GM21423 (cell line): ENCODE measurements around the gene TRIO.
A peak's percentile ranks its signal among the peaks of the same experiment; 100 is the strongest.

Experiments used
- ATAC-seq: cut with Tn5 transposase; IDR thresholded peaks from one replicate; pipeline ENCODE4 v1.9.1; 2021; ENCODE audit warnings: mild to moderate bottlenecking, moderate library complexity; ENCODE audit not compliant: unreplicated experiment

Gene TRIO

GRCh38 chr5:14204785-14205321, 61.7 kb downstream of the TRIO start:
- peak; percentile 19 for ATAC-seq

GRCh38 chr5:14206028-14206725, 63.0 kb downstream of the TRIO start:
- no peak for ATAC-seq

- peak; percentile 30 for ATAC-seq
These were observed 64.3 kb downstream of the TRIO start for GRCh38 chr5:14207428-14207827.

GRCh38 chr5:14208071-14209021, 65.2 kb downstream of the TRIO start:
- ATAC-seq: peak; percentile 49

- ATAC-seq: no peak
These were observed 66.2 kb downstream of the TRIO start for GRCh38 chr5:14209222-14209822.

GRCh38 chr5:14209836-14210235, 66.7 kb downstream of the TRIO start:
- ATAC-seq: no peak

- no peak for ATAC-seq
These were observed 67.6 kb downstream of the TRIO start for GRCh38 chr5:14210729-14211128.

- peak; percentile 29 for ATAC-seq
These were observed 69.0 kb downstream of the TRIO start for GRCh38 chr5:14211818-14212803.

GRCh38 chr5:14212838-14213237, 69.7 kb downstream of the TRIO start:
- peak; percentile 33 for ATAC-seq

- ATAC-seq: no peak
These were observed 70.1 kb downstream of the TRIO start for GRCh38 chr5:14213253-14213652.

- ATAC-seq: peak; percentile 40
These were observed 70.9 kb downstream of the TRIO start for GRCh38 chr5:14213813-14214585.

- no peak for ATAC-seq
These were observed 72.8 kb downstream of the TRIO start for GRCh38 chr5:14215901-14216300.

GRCh38 chr5:14216372-14216771, 73.2 kb downstream of the TRIO start:
- ATAC-seq: no peak

GRCh38 chr5:14216902-14217301, 73.8 kb downstream of the TRIO start:
- no peak for ATAC-seq

GRCh38 chr5:14217587-14217986, 74.4 kb downstream of the TRIO start:
- no peak for ATAC-seq

- ATAC-seq: no peak
These were observed 74.9 kb downstream of the TRIO start for GRCh38 chr5:14218011-14218410.

- ATAC-seq: no peak
These were observed 75.3 kb downstream of the TRIO start for GRCh38 chr5:14218480-14218879.

- no peak for ATAC-seq
These were observed 75.9 kb downstream of the TRIO start for GRCh38 chr5:14218897-14219573.
